Measurements from ENCODE around the gene ILK.

ILK gene

DNA sequence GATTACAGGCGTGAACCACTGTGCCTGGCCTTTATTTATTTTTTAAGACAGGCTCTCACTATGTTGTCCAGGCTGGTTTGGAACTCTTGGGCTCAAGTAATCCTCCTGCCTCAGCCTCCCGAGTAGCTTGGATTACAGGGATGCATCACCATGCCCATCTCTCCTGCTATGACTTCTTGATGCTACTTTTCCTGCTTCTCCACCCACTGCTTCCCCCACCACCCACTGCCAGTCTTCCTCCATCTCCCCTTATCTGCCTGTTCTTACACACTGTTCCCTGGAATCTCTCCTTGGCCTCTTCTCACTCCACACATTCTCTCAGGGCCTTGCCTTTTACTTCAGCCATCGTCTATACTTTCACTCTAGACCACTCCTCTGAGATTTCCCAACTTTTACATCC, 32.9 kb downstream of the ILK start:
- Histone ChIP-seq H2AFZ (ENCODE audit: low read depth, low read length, severe bottlenecking) (no peak overlapping the region), H3K27me3 (ENCODE audit: low read length) (no peaks in the 10 kb centered on the region), H3K4me2 (ENCODE audit: low read depth, low read length, poor library complexity, severe bottlenecking) (no peak overlapping the region), H3K36me3 (ENCODE audit: low read length) (no peaks in the 10 kb centered on the region), H3F3A (ENCODE audit: insufficient read depth) (no peaks in the 10 kb centered on the region), H3K79me2 (ENCODE audit: insufficient read depth, low read length) (no peaks in the 10 kb centered on the region), H3K9me2 (replicated peaks; ENCODE audit: insufficient read depth, low read length) (no peaks in the 10 kb centered on the region), H3K27ac (ENCODE audit: low read depth, low read length) (no peak overlapping the region), H3K9ac (ENCODE audit: low read length) (no peak overlapping the region), H3K9me3 (ENCODE audit: insufficient read depth, low read length) (no peaks in the 10 kb centered on the region), H3K4me3 (ENCODE audit: insufficient read depth, low read length, poor library complexity, severe bottlenecking) (no peak overlapping the region), H4K20me1 (ENCODE audit: low read depth, low read length) (no peaks in the 10 kb centered on the region)
- no peak for TF ChIP-seq EZH2phosphoT487 (conservative IDR thresholded peaks at IDR 0.05; ENCODE audit: low read length)
- TF ChIP-seq, protein P1, sequence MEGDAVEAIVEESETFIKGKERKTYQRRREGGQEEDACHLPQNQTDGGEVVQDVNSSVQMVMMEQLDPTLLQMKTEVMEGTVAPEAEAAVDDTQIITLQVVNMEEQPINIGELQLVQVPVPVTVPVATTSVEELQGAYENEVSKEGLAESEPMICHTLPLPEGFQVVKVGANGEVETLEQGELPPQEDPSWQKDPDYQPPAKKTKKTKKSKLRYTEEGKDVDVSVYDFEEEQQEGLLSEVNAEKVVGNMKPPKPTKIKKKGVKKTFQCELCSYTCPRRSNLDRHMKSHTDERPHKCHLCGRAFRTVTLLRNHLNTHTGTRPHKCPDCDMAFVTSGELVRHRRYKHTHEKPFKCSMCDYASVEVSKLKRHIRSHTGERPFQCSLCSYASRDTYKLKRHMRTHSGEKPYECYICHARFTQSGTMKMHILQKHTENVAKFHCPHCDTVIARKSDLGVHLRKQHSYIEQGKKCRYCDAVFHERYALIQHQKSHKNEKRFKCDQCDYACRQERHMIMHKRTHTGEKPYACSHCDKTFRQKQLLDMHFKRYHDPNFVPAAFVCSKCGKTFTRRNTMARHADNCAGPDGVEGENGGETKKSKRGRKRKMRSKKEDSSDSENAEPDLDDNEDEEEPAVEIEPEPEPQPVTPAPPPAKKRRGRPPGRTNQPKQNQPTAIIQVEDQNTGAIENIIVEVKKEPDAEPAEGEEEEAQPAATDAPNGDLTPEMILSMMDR (IDR thresholded peaks at IDR 0.05; ENCODE audit: insufficient read depth, low read length, poor library complexity, severe bottlenecking): no peak

- Histone ChIP-seq H2AFZ (ENCODE audit: low read depth, low read length, severe bottlenecking) (no peak overlapping the region), H3K4me2 (ENCODE audit: low read depth, low read length, poor library complexity, severe bottlenecking) (no peak overlapping the region), H3F3A (ENCODE audit: insufficient read depth) (no peaks in the 10 kb centered on the region), H3K9me2 (replicated peaks; ENCODE audit: insufficient read depth, low read length) (no peaks in the 10 kb centered on the region), H3K36me3 (ENCODE audit: low read length) (no peaks in the 10 kb centered on the region), H3K4me3 (ENCODE audit: insufficient read depth, low read length, poor library complexity, severe bottlenecking) (no peak overlapping the region), H3K9me3 (ENCODE audit: insufficient read depth, low read length) (no peaks in the 10 kb centered on the region), H4K20me1 (ENCODE audit: low read depth, low read length) (no peaks in the 10 kb centered on the region), H3K9ac (ENCODE audit: low read length) (no peak overlapping the region), H3K27me3 (ENCODE audit: low read length) (no peaks in the 10 kb centered on the region), H3K27ac (ENCODE audit: low read depth, low read length) (no peak overlapping the region), H3K79me2 (ENCODE audit: insufficient read depth, low read length) (no peaks in the 10 kb centered on the region)
- no peak for TF ChIP-seq EZH2phosphoT487 (conservative IDR thresholded peaks at IDR 0.05; ENCODE audit: low read length)
- TF ChIP-seq, protein P1 (IDR thresholded peaks at IDR 0.05; ENCODE audit: insufficient read depth, low read length, poor library complexity, severe bottlenecking): no peak
Observed at GRCh38 chr11:6637871-6638270, 34.3 kb downstream of the ILK start.

- TF ChIP-seq EZH2phosphoT487 (conservative IDR thresholded peaks at IDR 0.05; ENCODE audit: low read length): no peak
- TF ChIP-seq, protein P1 (IDR thresholded peaks at IDR 0.05; ENCODE audit: insufficient read depth, low read length, poor library complexity, severe bottlenecking): no peak
- no peak overlapping the region for H2AFZ ChIP-seq (ENCODE audit: low read depth, low read length, severe bottlenecking)
Observed at GRCh38 chr11:6638429-6638828, 34.9 kb downstream of the ILK start.

More at GRCh38 chr11:6638429-6638828, 34.9 kb downstream of the ILK start:
- Histone ChIP-seq H3F3A (ENCODE audit: insufficient read depth) (no peaks in the 10 kb centered on the region), H3K27ac (ENCODE audit: low read depth, low read length) (no peak overlapping the region), H3K9ac (ENCODE audit: low read length) (no peak overlapping the region), H3K27me3 (ENCODE audit: low read length) (no peaks in the 10 kb centered on the region), H3K9me2 (replicated peaks; ENCODE audit: insufficient read depth, low read length) (no peaks in the 10 kb centered on the region), H3K79me2 (ENCODE audit: insufficient read depth, low read length) (no peaks in the 10 kb centered on the region), H3K9me3 (ENCODE audit: insufficient read depth, low read length) (no peaks in the 10 kb centered on the region), H3K4me3 (ENCODE audit: insufficient read depth, low read length, poor library complexity, severe bottlenecking) (no peak overlapping the region), H3K4me2 (ENCODE audit: low read depth, low read length, poor library complexity, severe bottlenecking) (no peak overlapping the region), H3K36me3 (ENCODE audit: low read length) (no peaks in the 10 kb centered on the region), H4K20me1 (ENCODE audit: low read depth, low read length) (no peaks in the 10 kb centered on the region)
